ENCODE measurements around the gene KIF11. TPM values are rescaled to one million over a fixed set of nuclear protein-coding genes. Genes with fewer than 3 reads are reported as not detected.

KIF11 gene
- total RNA-seq, 1 donor from 2014 or later, result 70.8 TPM

DNA sequence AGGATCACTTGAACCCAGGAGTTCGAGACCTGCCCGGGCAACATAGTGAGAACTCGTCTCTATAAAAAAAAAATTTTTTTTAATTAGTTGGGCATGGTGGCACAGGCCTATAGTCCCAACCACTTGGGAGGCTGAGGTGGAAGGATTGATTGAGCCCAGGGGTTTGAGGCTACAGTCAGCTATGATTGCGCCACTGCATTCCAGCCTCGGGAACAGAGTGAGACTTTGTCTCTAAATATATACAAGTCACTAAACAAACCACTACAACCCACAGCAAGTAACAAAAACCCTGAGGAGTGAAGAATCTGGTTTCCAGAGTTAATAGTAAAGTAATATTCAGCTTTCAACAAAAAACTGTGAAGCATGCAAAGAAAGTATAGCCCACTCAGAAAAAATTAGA lies 64.1 kb downstream of the KIF11 start:
- TF ChIP-seq, protein P1, sequence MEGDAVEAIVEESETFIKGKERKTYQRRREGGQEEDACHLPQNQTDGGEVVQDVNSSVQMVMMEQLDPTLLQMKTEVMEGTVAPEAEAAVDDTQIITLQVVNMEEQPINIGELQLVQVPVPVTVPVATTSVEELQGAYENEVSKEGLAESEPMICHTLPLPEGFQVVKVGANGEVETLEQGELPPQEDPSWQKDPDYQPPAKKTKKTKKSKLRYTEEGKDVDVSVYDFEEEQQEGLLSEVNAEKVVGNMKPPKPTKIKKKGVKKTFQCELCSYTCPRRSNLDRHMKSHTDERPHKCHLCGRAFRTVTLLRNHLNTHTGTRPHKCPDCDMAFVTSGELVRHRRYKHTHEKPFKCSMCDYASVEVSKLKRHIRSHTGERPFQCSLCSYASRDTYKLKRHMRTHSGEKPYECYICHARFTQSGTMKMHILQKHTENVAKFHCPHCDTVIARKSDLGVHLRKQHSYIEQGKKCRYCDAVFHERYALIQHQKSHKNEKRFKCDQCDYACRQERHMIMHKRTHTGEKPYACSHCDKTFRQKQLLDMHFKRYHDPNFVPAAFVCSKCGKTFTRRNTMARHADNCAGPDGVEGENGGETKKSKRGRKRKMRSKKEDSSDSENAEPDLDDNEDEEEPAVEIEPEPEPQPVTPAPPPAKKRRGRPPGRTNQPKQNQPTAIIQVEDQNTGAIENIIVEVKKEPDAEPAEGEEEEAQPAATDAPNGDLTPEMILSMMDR (conservative IDR thresholded peaks at IDR 0.05), result no peak

DNA sequence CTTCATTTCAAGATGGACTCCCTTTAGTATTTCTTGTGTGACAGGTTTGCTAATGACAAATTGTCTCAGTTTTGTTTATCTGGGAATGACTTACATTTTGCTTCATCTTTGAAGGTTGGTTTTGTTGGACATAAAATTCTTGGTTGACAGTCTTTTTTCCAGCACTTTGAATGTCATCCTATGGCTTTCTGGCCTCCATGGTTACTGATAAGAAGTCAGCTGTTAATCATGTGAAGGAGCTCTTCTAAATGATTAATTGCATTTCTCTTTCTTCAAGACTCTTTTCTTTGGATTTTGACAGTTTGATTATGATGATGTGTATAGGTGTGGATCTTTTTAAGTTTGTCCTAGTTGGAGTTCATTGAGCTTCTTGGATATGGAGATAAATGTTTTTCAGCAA lies 69.9 kb downstream of the KIF11 start:
- TF ChIP-seq, protein P1 (conservative IDR thresholded peaks at IDR 0.05), result no peak
- Mint-ChIP-seq H3K36me3 (ENCODE audit: low read depth) (peaks cover 11% of the 10 kb centered on the region), H3K4me1 (no peaks in the 10 kb centered on the region), H3K9me3 (peaks cover 14% of the 10 kb centered on the region), H3K27me3 (ENCODE audit: low read depth) (no peaks in the 10 kb centered on the region), H3K27ac (ENCODE audit: unreplicated experiment) (no peak overlapping the region), H3K4me3 (no peak overlapping the region)
- no peak for DNase-seq (ENCODE audit: low read depth, low spot score)

More for the DNA sequence above, 64.1 kb downstream of the KIF11 start:
- no peak overlapping the region for H3K27ac Mint-ChIP-seq (ENCODE audit: unreplicated experiment)
- no peaks in the 10 kb centered on the region for H3K27me3 Mint-ChIP-seq (ENCODE audit: low read depth)
- no peak overlapping the region for H3K4me3 Mint-ChIP-seq
- peaks cover 18% of the 10 kb centered on the region for H3K36me3 Mint-ChIP-seq (ENCODE audit: low read depth)
- DNase-seq (ENCODE audit: low read depth, low spot score), result no peak
- peaks cover 3% of the 10 kb centered on the region for H3K9me3 Mint-ChIP-seq
- no peaks in the 10 kb centered on the region for H3K4me1 Mint-ChIP-seq

DNA sequence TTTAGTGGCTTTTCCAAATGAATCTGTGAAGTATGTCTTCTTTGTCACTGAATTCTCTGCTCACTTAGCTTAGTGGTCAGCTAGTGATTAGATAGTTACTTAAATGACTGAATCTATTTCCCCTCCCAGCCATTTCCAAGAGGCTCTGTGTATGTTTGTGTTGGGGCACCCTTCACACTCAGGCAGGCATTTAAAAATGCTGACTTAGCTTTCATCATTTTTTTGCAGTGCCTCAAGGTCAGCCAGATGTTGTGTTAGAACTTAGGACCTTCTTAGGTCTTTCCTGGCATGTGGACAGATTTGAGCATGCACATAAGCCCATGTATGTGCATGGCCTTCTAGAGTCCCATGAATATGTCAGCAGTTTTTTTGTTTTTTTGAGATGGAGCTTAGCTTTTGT lies 71.4 kb downstream of the KIF11 start:
- Mint-ChIP-seq H3K27ac (ENCODE audit: unreplicated experiment) (no peak overlapping the region), H3K4me1 (no peaks in the 10 kb centered on the region), H3K4me3 (no peak overlapping the region), H3K36me3 (ENCODE audit: low read depth) (peaks cover 7% of the 10 kb centered on the region), H3K27me3 (ENCODE audit: low read depth) (no peaks in the 10 kb centered on the region), H3K9me3 (peaks cover 11% of the 10 kb centered on the region)
- DNase-seq (ENCODE audit: low read depth, low spot score), result no peak
- TF ChIP-seq, protein P1 (conservative IDR thresholded peaks at IDR 0.05), result no peak

DNA sequence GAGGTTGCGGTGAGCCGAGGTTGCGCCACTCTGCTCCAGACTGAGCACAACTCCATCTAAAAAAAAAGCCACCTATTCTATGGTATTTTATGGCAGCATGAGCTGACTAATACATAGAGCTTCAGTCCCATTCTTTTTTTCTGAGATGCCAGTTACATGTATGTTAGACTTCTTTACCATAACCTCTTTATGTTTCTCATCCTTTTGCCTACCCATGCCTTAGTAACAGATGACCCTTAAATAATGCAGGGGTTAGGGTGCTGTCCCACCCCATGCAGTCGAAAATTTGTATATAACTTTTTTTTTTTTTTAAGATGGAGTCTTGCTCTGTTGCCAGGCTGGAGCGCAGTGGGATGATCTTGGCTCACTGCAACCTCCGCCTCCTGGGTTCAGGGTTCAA lies 74.1 kb downstream of the KIF11 start:
- TF ChIP-seq, protein P1 (conservative IDR thresholded peaks at IDR 0.05), result no peak
- peaks cover 7% of the 10 kb centered on the region for H3K36me3 Mint-ChIP-seq (ENCODE audit: low read depth)
- no peaks in the 10 kb centered on the region for H3K27me3 Mint-ChIP-seq (ENCODE audit: low read depth)
- H3K4me3 Mint-ChIP-seq, result no peak overlapping the region
- no peaks in the 10 kb centered on the region for H3K4me1 Mint-ChIP-seq
- no peak overlapping the region for H3K27ac Mint-ChIP-seq (ENCODE audit: unreplicated experiment)
- no peak for DNase-seq (ENCODE audit: low read depth, low spot score)
- peaks cover 10% of the 10 kb centered on the region for H3K9me3 Mint-ChIP-seq

DNA sequence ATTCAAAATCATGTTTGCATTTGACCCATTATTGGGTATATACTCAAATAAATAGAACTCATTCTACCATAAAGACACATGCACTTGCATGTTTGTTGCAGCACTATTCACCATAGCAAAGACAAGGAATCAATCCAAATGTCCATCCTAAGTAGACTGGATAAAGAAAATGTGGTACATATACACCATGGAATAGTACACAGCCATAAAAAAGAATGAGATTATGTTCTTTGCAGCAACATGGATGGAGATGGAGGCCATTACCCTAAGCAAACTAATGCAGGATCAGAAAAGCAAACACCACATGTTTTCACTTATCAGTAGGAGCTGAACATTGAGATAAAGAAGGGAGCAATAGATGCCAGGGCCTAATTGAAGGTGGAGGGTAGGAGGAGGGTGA lies 84.8 kb downstream of the KIF11 start:
- Mint-ChIP-seq H3K4me1 (no peaks in the 10 kb centered on the region), H3K4me3 (no peak overlapping the region), H3K9me3 (peaks cover 10% of the 10 kb centered on the region), H3K27me3 (ENCODE audit: low read depth) (peaks cover 25% of the 10 kb centered on the region), H3K27ac (ENCODE audit: unreplicated experiment) (no peak overlapping the region), H3K36me3 (ENCODE audit: low read depth) (peaks cover 5% of the 10 kb centered on the region)
- DNase-seq (ENCODE audit: low read depth, low spot score), result no peak
- TF ChIP-seq, protein P1 (conservative IDR thresholded peaks at IDR 0.05), result no peak

DNA sequence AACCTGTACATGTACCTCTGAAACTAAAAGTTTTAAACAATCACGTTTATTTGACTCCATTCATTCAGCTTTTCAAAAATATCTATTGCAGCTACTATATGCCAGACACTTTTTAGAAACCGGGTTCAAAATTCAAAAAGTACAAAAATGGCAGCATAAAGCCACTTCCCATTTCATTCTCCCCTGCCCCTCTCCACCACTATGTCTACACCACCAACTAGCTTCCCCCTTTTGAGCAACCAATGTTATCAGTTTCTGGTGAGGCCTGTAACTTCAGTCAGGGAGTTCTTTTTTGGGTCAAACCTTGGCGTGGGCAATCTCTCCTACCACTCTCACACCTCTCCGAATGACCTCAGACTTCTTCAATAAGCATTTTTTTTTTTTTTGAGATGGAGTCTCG lies 85.3 kb downstream of the KIF11 start:
- Mint-ChIP-seq H3K36me3 (ENCODE audit: low read depth) (peaks cover 5% of the 10 kb centered on the region), H3K4me3 (no peak overlapping the region), H3K9me3 (peaks cover 10% of the 10 kb centered on the region), H3K27me3 (ENCODE audit: low read depth) (peaks cover 30% of the 10 kb centered on the region), H3K27ac (ENCODE audit: unreplicated experiment) (no peak overlapping the region), H3K4me1 (no peaks in the 10 kb centered on the region)
- DNase-seq (ENCODE audit: low read depth, low spot score), result no peak
- TF ChIP-seq, protein P1 (conservative IDR thresholded peaks at IDR 0.05), result no peak
